Right lobe of liver (tissue), 6 donors: Measurements from ENCODE around the gene ERC2. TPM values are rescaled to one million over a fixed set of nuclear protein-coding genes. Genes with fewer than 3 reads are reported as not detected.

Experiments used
- ATAC-seq, 4 donors: fragments of 200-7000 bp; cut with Tn5 transposase; one replicate each; pipeline ENCODE4 v1.9.1; 2020; ENCODE audit warnings: mild to moderate bottlenecking in 4 of 4, moderate library complexity in 4 of 4
- DNase-seq, 3 donors: peaks; one replicate each; pipeline ENCODE4 v3.0.0-alpha.2; 2020
- H3K27ac ChIP-seq, 3 donors: fragments of 200-600 bp; one replicate each; pipeline ENCODE4 v1.8.0; 2022
- H3K27me3 ChIP-seq, 2 donors: fragments of 200-600 bp; one replicate each; pipeline ENCODE4 v1.8.0; 2022
- H3K36me3 ChIP-seq, 4 donors: fragments of 200-600 bp; sonication (generic) in 1 of 4; one replicate each; pipeline versions ENCODE4 v1.5.1 to v1.8.0; 2017 to 2022; ENCODE audit warnings: control low read depth in 1 of 4
- H3K4me1 ChIP-seq, 4 donors: fragments of 200-600 bp; sonication (generic) in 1 of 4; one replicate each; pipeline versions ENCODE4 v1.5.1 to v1.8.0; 2017 to 2022; ENCODE audit warnings: control low read depth in 1 of 4
- H3K4me3 ChIP-seq, 3 donors: fragments of 200-600 bp; one replicate each; pipeline ENCODE4 v1.8.0; 2022
- H3K9me3 ChIP-seq, 4 donors: fragments of 200-600 bp; sonication (generic) in 1 of 4; one replicate each; pipeline versions ENCODE4 v1.5.1 to v1.8.0; 2017 to 2022; ENCODE audit warnings: control low read depth in 1 of 4
- POLR2A ChIP-seq: fragments of 450-650 bp; IDR thresholded peaks from one replicate; pipeline ENCODE4 v1.6.1; 2017; ENCODE audit warnings: antibody characterized with exemption, mild to moderate bottlenecking
- WGBS: methylation state at CpG from one replicate; pipeline ENCODE4 v1.1.6; 2018; ENCODE audit warnings: low coverage, low lambda C conversion rate; ENCODE audit not compliant: insufficient coverage; ENCODE audit errors: missing lambda C conversion rate; 5-methylcytosine and 5-hydroxymethylcytosine counted together
- intact Hi-C, 2 donors: fragments of 100-400 bp; cut with DNase I; formaldehyde crosslinking; loops; one replicate each; pipeline versions ENCODE4 v1.11.2 to v1.14.1; 2022
- total RNA-seq, 6 experiments: library from RNA; depleted of rRNA in 2 of 6; stranded (reverse); fragments of >200 nt in 2 of 6; fragmentation: NEBNext Ultra II Directional in 3 of 6; extraction: Animal tissue kit (Norgen Biotek cat#: 25700) in 3 of 6; gene quantifications; one replicate each; pipeline versions ENCODE4 v1.1.0 to v1.2.4, GENCODE V29; 2016 to 2023
- TF ChIP-seq, protein P1 (sequence below), 4 donors: fragments of 200-600 bp in 3 of 4; fragments of 450-650 bp in 1 of 4; IDR thresholded peaks; one replicate each; pipeline versions ENCODE4 v1.5.1 to v1.8.0; 2016 to 2022; ENCODE audit warnings: antibody characterized with exemption in 4 of 4, mild to moderate bottlenecking in 2 of 4
- donor health status: DM: no; HTN: yes; CAD: no.
- donor health status: DM: no; HTN: no; CAD: no.
- donor health status: DM: no; HTN: no; CAD: no.
- donor health status: DM: no; HTN: yes; CAD: no.
- donor health status: DM: no; HTN: yes; CAD: no.

The ERC2 gene
- total RNA-seq, 6 experiments from 2014 or later: not detected

DNA sequence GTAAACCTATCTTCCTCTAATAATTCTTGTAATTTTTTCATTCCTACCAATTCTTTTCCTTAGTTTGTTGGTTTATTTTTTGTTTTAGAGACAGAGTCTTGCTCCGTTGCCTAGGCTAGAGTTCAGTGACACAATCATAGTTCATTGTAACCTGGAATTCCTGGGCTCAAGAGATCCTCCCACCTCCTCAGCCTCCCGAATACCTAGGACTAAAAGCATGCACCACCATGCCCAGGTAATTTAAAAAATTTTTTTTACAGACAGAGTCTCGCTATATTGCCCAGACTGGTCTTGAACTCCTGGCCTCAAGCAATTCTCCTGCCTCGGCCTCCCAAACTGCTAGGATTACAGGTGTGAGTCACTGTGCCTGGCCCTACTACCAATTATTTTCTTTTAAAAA is 220.2 kb downstream of the ERC2 start:
- intact Hi-C loops: no loop called here
- no peaks in the 10 kb centered on the region for H3K9me3 ChIP-seq
- DNase-seq: no peak
- TF ChIP-seq, protein P1, sequence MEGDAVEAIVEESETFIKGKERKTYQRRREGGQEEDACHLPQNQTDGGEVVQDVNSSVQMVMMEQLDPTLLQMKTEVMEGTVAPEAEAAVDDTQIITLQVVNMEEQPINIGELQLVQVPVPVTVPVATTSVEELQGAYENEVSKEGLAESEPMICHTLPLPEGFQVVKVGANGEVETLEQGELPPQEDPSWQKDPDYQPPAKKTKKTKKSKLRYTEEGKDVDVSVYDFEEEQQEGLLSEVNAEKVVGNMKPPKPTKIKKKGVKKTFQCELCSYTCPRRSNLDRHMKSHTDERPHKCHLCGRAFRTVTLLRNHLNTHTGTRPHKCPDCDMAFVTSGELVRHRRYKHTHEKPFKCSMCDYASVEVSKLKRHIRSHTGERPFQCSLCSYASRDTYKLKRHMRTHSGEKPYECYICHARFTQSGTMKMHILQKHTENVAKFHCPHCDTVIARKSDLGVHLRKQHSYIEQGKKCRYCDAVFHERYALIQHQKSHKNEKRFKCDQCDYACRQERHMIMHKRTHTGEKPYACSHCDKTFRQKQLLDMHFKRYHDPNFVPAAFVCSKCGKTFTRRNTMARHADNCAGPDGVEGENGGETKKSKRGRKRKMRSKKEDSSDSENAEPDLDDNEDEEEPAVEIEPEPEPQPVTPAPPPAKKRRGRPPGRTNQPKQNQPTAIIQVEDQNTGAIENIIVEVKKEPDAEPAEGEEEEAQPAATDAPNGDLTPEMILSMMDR (IDR thresholded peaks at IDR 0.05): no peak
- TF ChIP-seq POLR2A: no peak
- no peaks in the 10 kb centered on the region for H3K4me1 ChIP-seq
- ATAC-seq: no peak
- H3K4me3 ChIP-seq: no peak overlapping the region
- H3K36me3 ChIP-seq: no peaks in the 10 kb centered on the region
- H3K27ac ChIP-seq: no peak overlapping the region
- no peaks in the 10 kb centered on the region for H3K27me3 ChIP-seq
- 50% methylated on average over 4 of the region's 4 CpGs for WGBS

DNA sequence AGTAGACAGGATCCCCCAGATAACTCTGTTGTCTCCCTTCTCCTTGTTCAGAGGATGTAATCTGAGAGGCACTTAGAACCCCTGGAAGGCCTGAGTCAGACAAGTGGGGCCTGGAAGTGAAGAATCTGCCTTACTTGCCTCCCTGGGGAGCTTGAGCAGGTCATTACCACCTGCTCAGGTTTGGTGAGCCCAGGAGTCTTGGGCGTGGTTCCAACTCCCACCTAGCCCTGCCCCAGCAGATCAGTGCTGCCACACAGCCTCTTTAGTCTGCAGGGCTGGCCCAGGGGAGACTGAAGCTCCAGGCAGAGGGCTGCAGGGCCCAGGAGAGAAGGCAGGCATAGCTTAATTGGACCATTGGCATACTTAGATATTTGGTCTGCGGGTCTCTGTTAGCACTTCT is 230.0 kb downstream of the ERC2 start:
- Histone ChIP-seq H3K36me3 (no peaks in the 10 kb centered on the region), H3K9me3 (no peaks in the 10 kb centered on the region), H3K4me1 (peaks cover 0 to 6% (median 0%) of the 10 kb centered on the region in 4 donors), H3K4me3 (no peak overlapping the region), H3K27ac (no peak overlapping the region), H3K27me3 (no peaks in the 10 kb centered on the region)
- DNase-seq (no peak), ATAC-seq (no peak)
- intact Hi-C loops: no loop called here
- WGBS: 80% methylated on average over 2 of the region's 2 CpGs
- TF ChIP-seq, protein P1 (IDR thresholded peaks at IDR 0.05): no peak
- TF ChIP-seq POLR2A: no peak

DNA sequence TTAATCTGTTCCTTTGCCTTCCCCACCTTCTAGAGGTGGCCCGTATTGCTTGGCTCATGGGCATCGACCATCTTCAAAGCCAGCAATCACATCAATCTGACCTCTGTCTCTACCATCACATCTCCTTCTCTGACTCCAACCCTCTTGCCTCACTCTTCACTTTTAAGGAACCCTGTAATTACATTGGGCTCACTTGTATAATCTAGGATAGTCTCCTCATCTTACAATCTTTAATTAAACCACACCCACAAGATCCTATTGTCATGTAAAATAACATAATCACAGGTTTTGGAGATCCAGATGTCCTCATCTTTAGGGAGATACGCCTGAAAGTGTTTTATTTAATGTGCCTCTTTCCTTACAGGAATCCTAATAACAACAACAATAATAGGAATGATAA is 234.5 kb downstream of the ERC2 start:
- Histone ChIP-seq H3K36me3 (no peaks in the 10 kb centered on the region), H3K27me3 (no peaks in the 10 kb centered on the region), H3K4me1 (no peaks in the 10 kb centered on the region), H3K9me3 (no peaks in the 10 kb centered on the region), H3K4me3 (no peak overlapping the region), H3K27ac (no peak overlapping the region)
- TF ChIP-seq POLR2A: no peak
- TF ChIP-seq, protein P1 (IDR thresholded peaks at IDR 0.05): no peak
- ATAC-seq: no peak
- whole genome bisulfite sequencing: 70% methylated on average over 3 of the region's 3 CpGs
- intact Hi-C loops: no loop called here
- no peak for DNase-seq

DNA sequence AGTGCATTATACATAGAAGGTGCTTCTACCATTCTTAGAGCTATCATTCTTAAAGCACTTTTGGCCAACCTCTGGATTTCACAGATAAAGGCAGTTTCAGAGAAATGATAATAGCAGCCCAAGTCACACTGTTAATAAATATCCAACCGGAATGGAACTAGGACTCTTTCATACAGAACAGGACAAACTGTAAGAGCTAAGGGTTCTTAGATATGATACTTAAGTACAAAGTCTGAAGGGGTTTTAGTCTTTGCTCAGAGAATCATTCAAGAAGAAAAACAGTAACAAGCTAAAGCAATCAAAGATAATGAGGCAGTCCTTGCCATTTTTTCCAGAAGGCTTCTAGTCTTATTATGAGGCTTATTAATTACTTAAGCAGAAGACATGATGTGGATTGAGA is 239.0 kb downstream of the ERC2 start:
- Histone ChIP-seq H3K4me1 (no peaks in the 10 kb centered on the region), H3K27me3 (no peaks in the 10 kb centered on the region), H3K4me3 (no peak overlapping the region), H3K27ac (no peak overlapping the region), H3K36me3 (no peaks in the 10 kb centered on the region), H3K9me3 (no peaks in the 10 kb centered on the region)
- 58% methylated on average over 1 of the region's 1 CpG for WGBS
- intact Hi-C loops: no loop called here
- no peak for TF ChIP-seq POLR2A
- TF ChIP-seq, protein P1 (IDR thresholded peaks at IDR 0.05): no peak
- ATAC-seq (no peak), DNase-seq (no peak)

DNA sequence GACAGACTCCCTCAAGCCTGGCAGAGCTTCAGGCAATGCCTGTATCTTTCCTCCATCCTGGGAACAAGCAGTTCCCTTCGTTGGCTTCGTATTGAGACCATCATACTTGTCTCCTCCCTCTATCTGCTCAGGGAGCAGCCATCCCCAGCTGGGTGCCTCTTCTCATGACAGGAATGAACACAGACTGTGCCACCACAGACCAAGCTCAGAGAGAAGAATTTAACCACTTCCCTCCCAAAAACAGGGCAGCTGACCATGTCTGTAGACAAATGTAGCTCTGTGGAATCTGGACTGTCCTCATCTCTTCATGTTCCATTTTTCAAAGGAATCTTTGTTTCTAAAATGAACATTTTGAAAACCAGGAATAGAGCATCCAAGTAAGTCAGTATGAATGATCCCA is 245.4 kb downstream of the ERC2 start:
- Histone ChIP-seq H3K4me3 (no peak overlapping the region), H3K27ac (no peak overlapping the region), H3K27me3 (no peaks in the 10 kb centered on the region), H3K9me3 (no peaks in the 10 kb centered on the region), H3K4me1 (no peaks in the 10 kb centered on the region), H3K36me3 (no peaks in the 10 kb centered on the region)
- no peak for ATAC-seq
- DNase-seq: no peak
- intact Hi-C loops: no loop called here
- no peak for TF ChIP-seq POLR2A
- TF ChIP-seq, protein P1 (IDR thresholded peaks at IDR 0.05): no peak
- 20% methylated on average over 1 of the region's 2 CpGs for WGBS
